Measurements from ENCODE around the gene LINC00632. TPM values are rescaled to one million over a fixed set of nuclear protein-coding genes. Genes with fewer than 3 reads are reported as not detected.

Gene LINC00632
- total RNA-seq, 1 donor from 2014 or later, result 140 TPM

- Histone ChIP-seq H3K4me1 (no peaks in the 10 kb centered on the region), H3K4me3 (no peak overlapping the region), H3K36me3 (no peaks in the 10 kb centered on the region), H3K27ac (no peak overlapping the region), H3K9me3 (no peaks in the 10 kb centered on the region), H3K27me3 (no peaks in the 10 kb centered on the region)
- intact Hi-C loops (cut with DNase I), result no loop called here
- no peak for TF ChIP-seq POLR2AphosphoS5 (IDR thresholded peaks at IDR 0.05; ENCODE audit: insufficient read depth in 1 of 2, low read depth in 1 of 2)
- TF ChIP-seq POLR2A (IDR thresholded peaks at IDR 0.05), result no peak
- TF ChIP-seq, protein P1, sequence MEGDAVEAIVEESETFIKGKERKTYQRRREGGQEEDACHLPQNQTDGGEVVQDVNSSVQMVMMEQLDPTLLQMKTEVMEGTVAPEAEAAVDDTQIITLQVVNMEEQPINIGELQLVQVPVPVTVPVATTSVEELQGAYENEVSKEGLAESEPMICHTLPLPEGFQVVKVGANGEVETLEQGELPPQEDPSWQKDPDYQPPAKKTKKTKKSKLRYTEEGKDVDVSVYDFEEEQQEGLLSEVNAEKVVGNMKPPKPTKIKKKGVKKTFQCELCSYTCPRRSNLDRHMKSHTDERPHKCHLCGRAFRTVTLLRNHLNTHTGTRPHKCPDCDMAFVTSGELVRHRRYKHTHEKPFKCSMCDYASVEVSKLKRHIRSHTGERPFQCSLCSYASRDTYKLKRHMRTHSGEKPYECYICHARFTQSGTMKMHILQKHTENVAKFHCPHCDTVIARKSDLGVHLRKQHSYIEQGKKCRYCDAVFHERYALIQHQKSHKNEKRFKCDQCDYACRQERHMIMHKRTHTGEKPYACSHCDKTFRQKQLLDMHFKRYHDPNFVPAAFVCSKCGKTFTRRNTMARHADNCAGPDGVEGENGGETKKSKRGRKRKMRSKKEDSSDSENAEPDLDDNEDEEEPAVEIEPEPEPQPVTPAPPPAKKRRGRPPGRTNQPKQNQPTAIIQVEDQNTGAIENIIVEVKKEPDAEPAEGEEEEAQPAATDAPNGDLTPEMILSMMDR (IDR thresholded peaks at IDR 0.05), result no peak
- DNase-seq (ENCODE audit: extremely low spot score in 2 of 2), result no peak
Measured at GRCh38 chrX:140776320-140776719, 66.8 kb downstream of the LINC00632 start.

- no peaks in the 10 kb centered on the region for H3K36me3 ChIP-seq
- no peaks in the 10 kb centered on the region for H3K27me3 ChIP-seq
- intact Hi-C loops (cut with DNase I), result no loop called here
- H3K4me3 ChIP-seq, result no peak overlapping the region
- no peak overlapping the region for H3K27ac ChIP-seq
- no peaks in the 10 kb centered on the region for H3K9me3 ChIP-seq
- DNase-seq (ENCODE audit: extremely low spot score in 2 of 2), result no peak
- TF ChIP-seq, protein P1 (IDR thresholded peaks at IDR 0.05), result no peak
- TF ChIP-seq POLR2AphosphoS5 (IDR thresholded peaks at IDR 0.05; ENCODE audit: insufficient read depth in 1 of 2, low read depth in 1 of 2) (no peak), POLR2A (IDR thresholded peaks at IDR 0.05) (no peak)
- H3K4me1 ChIP-seq, result no peaks in the 10 kb centered on the region
Measured at GRCh38 chrX:140794642-140795041, 85.1 kb downstream of the LINC00632 start.

DNA sequence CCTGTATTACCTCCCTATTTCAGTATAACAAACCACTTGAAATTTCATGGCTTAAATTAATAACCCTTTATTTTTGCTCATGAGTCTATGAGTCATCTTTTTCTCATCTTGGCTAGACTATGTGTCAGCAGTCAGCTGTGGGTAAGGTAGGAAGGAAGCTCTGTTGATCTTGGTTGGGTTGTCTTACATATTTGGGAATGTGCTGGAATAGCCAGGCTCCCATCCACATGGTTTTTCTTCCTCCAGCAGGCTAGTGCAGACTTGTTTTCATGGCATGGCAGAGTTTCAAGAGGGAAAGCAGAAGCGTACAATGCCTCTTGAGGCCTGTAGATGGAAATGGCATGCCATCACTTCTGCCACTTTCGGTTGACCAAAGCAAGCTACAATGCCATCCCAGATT is 89.7 kb downstream of the LINC00632 start:
- H3K4me1 ChIP-seq, result no peaks in the 10 kb centered on the region
- TF ChIP-seq POLR2A (IDR thresholded peaks at IDR 0.05), result no peak
- TF ChIP-seq, protein P1 (IDR thresholded peaks at IDR 0.05), result no peak
- TF ChIP-seq POLR2AphosphoS5 (IDR thresholded peaks at IDR 0.05; ENCODE audit: insufficient read depth in 1 of 2, low read depth in 1 of 2), result no peak
- no peak overlapping the region for H3K4me3 ChIP-seq
- H3K9me3 ChIP-seq, result no peaks in the 10 kb centered on the region
- no peak overlapping the region for H3K27ac ChIP-seq
- intact Hi-C loops (cut with DNase I), result no loop called here
- no peaks in the 10 kb centered on the region for H3K36me3 ChIP-seq
- H3K27me3 ChIP-seq, result no peaks in the 10 kb centered on the region
- no peak for DNase-seq (ENCODE audit: extremely low spot score in 2 of 2)

GRCh38 chrX:140804292-140804691 is 94.7 kb downstream of the LINC00632 start:
- Histone ChIP-seq H3K4me3 (no peak overlapping the region), H3K27ac (no peak overlapping the region), H3K4me1 (no peaks in the 10 kb centered on the region), H3K9me3 (no peaks in the 10 kb centered on the region), H3K27me3 (no peaks in the 10 kb centered on the region), H3K36me3 (no peaks in the 10 kb centered on the region)
- intact Hi-C loops (cut with DNase I), result no loop called here
- no peak for DNase-seq (ENCODE audit: extremely low spot score in 2 of 2)
- TF ChIP-seq POLR2A (IDR thresholded peaks at IDR 0.05), result no peak
- TF ChIP-seq, protein P1 (IDR thresholded peaks at IDR 0.05), result no peak

GRCh38 chrX:140815868-140816267 is 106.3 kb downstream of the LINC00632 start:
- no peak for DNase-seq (ENCODE audit: extremely low spot score in 2 of 2)
- Histone ChIP-seq H3K27ac (no peak overlapping the region), H3K36me3 (no peaks in the 10 kb centered on the region), H3K27me3 (no peaks in the 10 kb centered on the region), H3K4me1 (no peaks in the 10 kb centered on the region), H3K9me3 (peaks cover 3% of the 10 kb centered on the region), H3K4me3 (no peak overlapping the region)
- intact Hi-C loops (cut with DNase I), result no loop called here
- TF ChIP-seq POLR2A (IDR thresholded peaks at IDR 0.05) (no peak), POLR2AphosphoS5 (IDR thresholded peaks at IDR 0.05; ENCODE audit: insufficient read depth in 1 of 2, low read depth in 1 of 2) (no peak)
- TF ChIP-seq, protein P1 (IDR thresholded peaks at IDR 0.05), result no peak
